ENCODE data around the gene PATE4.

GRCh38 chr11:125846188-125846587, 13.1 kb downstream of the PATE4 start:
- TF ChIP-seq POLR2A (IDR thresholded peaks at IDR 0.05; ENCODE audit: extremely low read depth, insufficient read length) (no peak), CTCF (IDR thresholded peaks at IDR 0.05; ENCODE audit: low read depth, low read length) (no peak), MAX (IDR thresholded peaks at IDR 0.05; ENCODE audit: low read depth, low read length) (no peak), MYC (IDR thresholded peaks at IDR 0.05; ENCODE audit: low read depth, low read length) (no peak)
